H9 (cell line): Measurements from ENCODE around the gene KCNJ14. TPM values are rescaled to one million over a fixed set of nuclear protein-coding genes. Genes with fewer than 3 reads are reported as not detected.

Experiments
- DNase-seq: peaks from one replicate; pipeline ENCODE4 v3.0.0-alpha.2; 2017
- H2AFZ ChIP-seq: one replicate; pipeline ENCODE4 v1.6.1; 2013; ENCODE audit warnings: mild to moderate bottlenecking, low read length, control low read depth, moderate library complexity
- H2AK5ac ChIP-seq: 2 replicates; pipeline ENCODE4 v1.6.1; 2013; ENCODE audit warnings: low read length, control low read depth, mixed read lengths; ENCODE audit not compliant: insufficient read length
- H2BK120ac ChIP-seq: one replicate; pipeline ENCODE4 v1.6.1; 2013; ENCODE audit warnings: low read depth, mild to moderate bottlenecking, low read length, control low read depth, inconsistent platforms; ENCODE audit not compliant: poor library complexity, severe bottlenecking
- H2BK12ac ChIP-seq: 2 replicates; pipeline ENCODE4 v1.6.1; 2013; ENCODE audit warnings: low read length, control low read depth, mixed read lengths, low read depth; ENCODE audit not compliant: insufficient read length
- H2BK15ac ChIP-seq: 2 replicates; pipeline ENCODE4 v1.6.1; 2013; ENCODE audit warnings: low read depth, low read length, control low read depth
- H2BK20ac ChIP-seq: one replicate; pipeline ENCODE4 v1.6.1; 2013; ENCODE audit warnings: low read depth, mild to moderate bottlenecking, low read length, control low read depth, inconsistent platforms; ENCODE audit not compliant: poor library complexity, severe bottlenecking
- H2BK5ac ChIP-seq: 2 replicates; pipeline ENCODE4 v1.6.1; 2013; ENCODE audit warnings: low read length, control low read depth, mixed read lengths; ENCODE audit not compliant: insufficient read length
- H3K14ac ChIP-seq: 2 replicates; pipeline ENCODE4 v1.6.1; 2013; ENCODE audit warnings: low read length, control low read depth; ENCODE audit not compliant: insufficient read depth
- H3K18ac ChIP-seq: 2 replicates; pipeline ENCODE4 v1.6.1; 2013; ENCODE audit warnings: low read depth, mild to moderate bottlenecking, mixed read lengths, low read length, control low read depth; ENCODE audit not compliant: insufficient read length
- H3K23ac ChIP-seq: 2 replicates; pipeline ENCODE4 v1.6.1; 2013; ENCODE audit warnings: low read length, control low read depth, mixed read lengths, low read depth; ENCODE audit not compliant: insufficient read length
- H3K23me2 ChIP-seq: 2 replicates; pipeline ENCODE4 v1.6.1; 2013; ENCODE audit warnings: low read depth, mild to moderate bottlenecking, mixed read lengths, low read length, control low read depth; ENCODE audit not compliant: insufficient read length, poor library complexity, severe bottlenecking
- H3K27ac ChIP-seq: 2 replicates; pipeline ENCODE4 v1.5.1; 2013; ENCODE audit warnings: low read length, control low read depth, mixed read lengths, low read depth; ENCODE audit not compliant: insufficient read length
- H3K27me3 ChIP-seq: 2 replicates; pipeline ENCODE4 v1.6.1; 2013; ENCODE audit warnings: low read length, control low read depth, inconsistent platforms; ENCODE audit not compliant: insufficient read depth
- H3K4ac ChIP-seq: 2 replicates; pipeline ENCODE4 v1.6.1; 2013; ENCODE audit warnings: low read depth, mild to moderate bottlenecking, control low read depth, inconsistent platforms, low read length, moderate library complexity
- H3K4me1 ChIP-seq: 2 replicates; pipeline ENCODE4 v1.6.1; 2013; ENCODE audit warnings: low read length, control low read depth, inconsistent platforms; ENCODE audit not compliant: insufficient read depth
- H3K4me2 ChIP-seq: 2 replicates; pipeline ENCODE4 v1.6.1; 2013; ENCODE audit warnings: low read length, control low read depth, mixed read lengths; ENCODE audit not compliant: insufficient read length, insufficient read depth
- H3K56ac ChIP-seq: 2 replicates; pipeline ENCODE4 v1.6.1; 2013; ENCODE audit warnings: low read depth, mild to moderate bottlenecking, mixed read lengths, low read length, control low read depth; ENCODE audit not compliant: insufficient read length
- H3K79me1 ChIP-seq: 2 replicates; pipeline ENCODE4 v1.6.1; 2013; ENCODE audit warnings: low read depth, mild to moderate bottlenecking, moderate library complexity, low read length, control low read depth, inconsistent platforms; ENCODE audit not compliant: insufficient read depth, poor library complexity, severe bottlenecking
- H3K79me2 ChIP-seq: 2 replicates; pipeline ENCODE4 v1.6.1; 2013; ENCODE audit warnings: low read length, control low read depth, inconsistent platforms; ENCODE audit not compliant: insufficient read depth
- H3K9ac ChIP-seq: 2 replicates; pipeline ENCODE4 v1.6.1; 2013; ENCODE audit warnings: low read length, control low read depth, mixed read lengths; ENCODE audit not compliant: insufficient read length; ENCODE audit errors: extremely low read depth
- H3K9me3 ChIP-seq: one replicate; pipeline ENCODE4 v1.6.1; 2013; ENCODE audit warnings: low read depth, low read length, inconsistent platforms; ENCODE audit not compliant: control insufficient read depth
- H3T11ph ChIP-seq: one replicate; pipeline ENCODE4 v1.6.1; 2013; ENCODE audit warnings: mild to moderate bottlenecking, low read length, control low read depth, inconsistent platforms
- H4K20me1 ChIP-seq: one replicate; pipeline ENCODE4 v1.6.1; 2013; ENCODE audit not compliant: control insufficient read depth, insufficient read length, insufficient read depth
- H4K5ac ChIP-seq: 2 replicates; pipeline ENCODE4 v1.6.1; 2013; ENCODE audit warnings: low read depth, mild to moderate bottlenecking, mixed read lengths, low read length, control low read depth; ENCODE audit not compliant: insufficient read length
- H4K8ac ChIP-seq: replicated peaks from 2 replicates; pipeline ENCODE4 v1.6.1; 2013; ENCODE audit warnings: low read length, control low read depth, mixed read lengths, low read depth; ENCODE audit not compliant: insufficient read length
- H4K91ac ChIP-seq: 2 replicates; pipeline ENCODE4 v1.6.1; 2013; ENCODE audit warnings: low read depth, mild to moderate bottlenecking, moderate library complexity, mixed read lengths, low read length, control low read depth; ENCODE audit not compliant: insufficient read length
- H3K27ac Mint-ChIP-seq, 3 experiments: 2 replicates in 2 of 3; 3 replicates in 1 of 3; pipeline ENCODE4 v1.8.0; 2020 to 2021; ENCODE audit warnings: mixed read lengths in 3 of 3, mild to moderate bottlenecking in 1 of 3, moderate library complexity in 1 of 3
- H3K27me3 Mint-ChIP-seq: 2 replicates; pipeline ENCODE4 v1.8.0; 2021; ENCODE audit warnings: low read depth, mild to moderate bottlenecking, moderate library complexity, mixed read lengths
- H3K36me3 Mint-ChIP-seq, 3 experiments: 2 replicates in 2 of 3; 3 replicates in 1 of 3; pipeline ENCODE4 v1.8.0; 2020 to 2021; ENCODE audit warnings: low read depth in 3 of 3, mixed read lengths in 3 of 3; ENCODE audit not compliant: insufficient read depth in 1 of 3
- H3K4me1 Mint-ChIP-seq, 2 experiments: 2 replicates each; pipeline ENCODE4 v1.8.0; 2020; ENCODE audit warnings: mixed read lengths in 2 of 2
- H3K4me3 Mint-ChIP-seq, 2 experiments: 2 replicates in 1 of 2; 3 replicates in 1 of 2; pipeline ENCODE4 v1.8.0; 2020 to 2021; ENCODE audit warnings: mild to moderate bottlenecking in 2 of 2, mixed read lengths in 2 of 2, moderate library complexity in 1 of 2
- H3K9me3 Mint-ChIP-seq, 2 experiments: 2 replicates in 1 of 2; 3 replicates in 1 of 2; pipeline ENCODE4 v1.8.0; 2020; ENCODE audit warnings: mild to moderate bottlenecking in 2 of 2, mixed read lengths in 2 of 2, moderate library complexity in 1 of 2
- CTCF ChIP-seq: fragments of 200-600 bp; sonication (generic); conservative IDR thresholded peaks from 3 replicates; pipeline ENCODE4 v1.8.0; 2021; ENCODE audit warnings: antibody characterized with exemption, mild to moderate bottlenecking
- WGBS: extraction: QIAGEN DNeasy Blood & Tissue Kit; methylation state at CpG from one replicate; pipeline ENCODE4 v1.1.7; 2013; ENCODE audit warnings: missing lambda C conversion rate, low lambda C conversion rate, mixed read lengths; ENCODE audit not compliant: insufficient read length; ENCODE audit errors: extremely low coverage; 5-methylcytosine and 5-hydroxymethylcytosine counted together
- total RNA-seq: library from RNA; stranded (reverse); gene quantifications from 2 replicates; pipeline ENCODE4 v1.2.1, GENCODE V29; 2021

Gene KCNJ14
- total RNA-seq, 1 experiment from 2014 or later: 1.2 TPM

GRCh38 chr19:48454150-48454730, 1.1 kb upstream of the KCNJ14 start:
- Histone ChIP-seq H3K4me1 (no peaks in the 10 kb centered on the region), H2BK15ac (no peak overlapping the region), H3K23ac (no peak overlapping the region), H3K18ac (no peak overlapping the region), H3K27ac (no peak overlapping the region), H3K56ac (no peak overlapping the region), H4K20me1 (no peaks in the 10 kb centered on the region), H3K4ac (no peak overlapping the region), H2AFZ (no peak overlapping the region), H2BK20ac (no peak overlapping the region), H3K27me3 (no peaks in the 10 kb centered on the region), H3K4me2 (no peak overlapping the region), H2BK5ac (no peak overlapping the region), H4K91ac (no peak overlapping the region), H3T11ph (no peak overlapping the region), H2BK120ac (no peak overlapping the region), H4K8ac (no peak overlapping the region), H3K9me3 (no peaks in the 10 kb centered on the region), H3K14ac (no peak overlapping the region), H2AK5ac (no peak overlapping the region), H3K23me2 (no peaks in the 10 kb centered on the region), H4K5ac (no peak overlapping the region), H2BK12ac (no peak overlapping the region), H3K79me2 (no peaks in the 10 kb centered on the region), H3K79me1 (no peaks in the 10 kb centered on the region), H3K9ac (no peak overlapping the region)
- no peak for DNase-seq
- Mint-ChIP-seq H3K4me3 (no peak overlapping the region), H3K27me3 (no peaks in the 10 kb centered on the region), H3K4me1 (peaks cover 6 to 7% of the 10 kb centered on the region in 2 experiments; a peak in 3 of 4 replicates), H3K9me3 (no peaks in the 10 kb centered on the region), H3K27ac (no peak overlapping the region), H3K36me3 (peaks cover 27 to 82% (median 58%) of the 10 kb centered on the region in 3 experiments)
- no CpG with 5 or more reads among the region's 22 CpGs for WGBS
- no peak for TF ChIP-seq CTCF
